Bladder microvascular endothelial cell (primary cell): ENCODE data around the gene CYP3A7. TPM values are rescaled to one million over a fixed set of nuclear protein-coding genes. Genes with fewer than 3 reads are reported as not detected.

ENCODE experiments used
- total RNA-seq: library from RNA; depleted of rRNA; stranded (reverse); fragments of >200 nt; gene quantifications from 2 replicates; pipeline ENCODE4 v1.2.3, GENCODE V29; 2014

The CYP3A7 gene
- not detected in 2 replicates for total RNA-seq

DNA sequence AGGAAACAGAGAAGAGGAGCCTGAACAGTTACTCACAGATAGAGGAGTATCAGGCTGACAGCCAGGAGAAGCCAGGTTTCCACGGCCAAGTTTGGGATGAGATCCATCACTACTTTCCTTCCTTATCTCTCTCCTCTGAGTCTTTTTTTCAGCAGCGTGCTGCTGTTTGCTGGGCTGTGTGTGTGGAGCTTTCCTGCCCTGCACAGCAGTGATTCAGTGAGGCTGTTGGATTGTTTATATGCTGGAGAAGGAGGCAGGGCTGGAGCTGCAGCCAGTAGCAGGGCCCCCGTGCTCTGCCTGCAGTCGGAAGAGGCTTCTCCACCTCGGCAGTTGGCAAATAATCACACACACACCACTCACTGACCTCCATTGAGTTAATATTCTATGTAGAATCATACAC, at the start of gene CYP3A7:
CYP3A7 (minus strand) TSS at position 210 of the 400 bp plus-strand sequence; CDS start at position 107, 103 bp downstream.

GRCh38 chr7:99784007-99784406, 49.0 kb upstream of the CYP3A7 start, which contains the start of gene CYP3A4:
Gene CYP3A4, minus strand, starts transcription at chr7:99784184. Its CDS starts 103 bp downstream, at chr7:99784081.

GRCh38 chr7:99679400-99680191, 55.4 kb downstream of the CYP3A7 start, which contains the start of gene CYP3A5:
Gene CYP3A5, minus strand, starts transcription at chr7:99679996. Its CDS starts 100 bp downstream, at chr7:99679896.

Other genes with a start within 250 kb of the CYP3A7 start
- gene ZNF394, start 234.9 kb downstream of the CYP3A7 start, total RNA-seq: 24.3 and 25.0 TPM in 2 replicates
- gene ZKSCAN5, start 230.5 kb downstream of the CYP3A7 start, total RNA-seq: 8.1 and 12.1 TPM in 2 replicates
- gene FAM200A, start 183.1 kb downstream of the CYP3A7 start, total RNA-seq: 2.9 and 4.8 TPM in 2 replicates
- 8.9 and 9.5 TPM in 2 replicates for gene ZNF655, start 176.6 kb downstream of the CYP3A7 start, total RNA-seq
- gene TMEM225B, start 136.9 kb downstream of the CYP3A7 start, total RNA-seq: not detected in 2 replicates
- gene ZSCAN25, start 118.2 kb downstream of the CYP3A7 start, total RNA-seq: 9.6 and 20.0 TPM in 2 replicates
- gene CYP3A5, start 55.2 kb downstream of the CYP3A7 start, total RNA-seq: not detected in 2 replicates
- gene CYP3A4, start 49.0 kb upstream of the CYP3A7 start, total RNA-seq: not detected in 2 replicates
- gene CYP3A43, start 92.8 kb upstream of the CYP3A7 start, total RNA-seq: not detected in 2 replicates
- under 0.01 and 0.25 TPM in 2 replicates for gene OR2AE1, start 141.8 kb upstream of the CYP3A7 start, total RNA-seq
- gene TRIM4, start 184.3 kb upstream of the CYP3A7 start, total RNA-seq: 14.2 and 24.7 TPM in 2 replicates
- gene GJC3, start 194.4 kb upstream of the CYP3A7 start, total RNA-seq: 0.16 and 0.31 TPM in 2 replicates
- gene AZGP1, start 240.8 kb upstream of the CYP3A7 start, total RNA-seq: not detected in 2 replicates